ACC112 (cell line): ENCODE data around the gene LDLRAD2.
"Not testable (repeated sequence)": the region's sequence is repeated elsewhere in the genome, so short reads cannot be mapped to it uniquely, and the experiment has no call there.

ENCODE experiments used
- H2AFZ ChIP-seq: fragments of 200-600 bp; sonication (generic); one replicate; pipeline ENCODE4 v1.6.0; 2017; ENCODE audit warnings: antibody characterized with exemption, low read length; ENCODE audit not compliant: unreplicated experiment
- H3K27ac ChIP-seq: fragments of 200-600 bp; sonication (generic); 2 replicates; pipeline ENCODE4 v1.5.1; 2014; ENCODE audit warnings: low read depth, mild to moderate bottlenecking, antibody characterized with exemption, low read length, moderate library complexity
- H3K27me3 ChIP-seq: fragments of 200-600 bp; sonication (generic); 2 replicates; pipeline ENCODE4 v1.6.1; 2014; ENCODE audit warnings: mild to moderate bottlenecking, antibody characterized with exemption, low read length, moderate library complexity, mixed read lengths; ENCODE audit not compliant: insufficient read depth
- H3K36me3 ChIP-seq: fragments of 200-600 bp; sonication (generic); 2 replicates; pipeline ENCODE4 v1.6.1; 2016; ENCODE audit warnings: mild to moderate bottlenecking, antibody characterized with exemption, low read length, moderate library complexity, mixed read lengths; ENCODE audit not compliant: insufficient read depth
- H3K4me1 ChIP-seq: fragments of 200-600 bp; sonication (generic); one replicate; pipeline ENCODE4 v1.6.1; 2016; ENCODE audit warnings: low read length, mixed read lengths; ENCODE audit not compliant: insufficient read depth, unreplicated experiment, control insufficient read depth
- H3K4me3 ChIP-seq: fragments of 200-600 bp; sonication (generic); 2 replicates; pipeline ENCODE4 v1.5.1; 2014; ENCODE audit warnings: mild to moderate bottlenecking, low read depth, low read length
- H3K79me2 ChIP-seq: fragments of 200-600 bp; sonication (generic); one replicate; pipeline ENCODE4 v1.6.0; 2016; ENCODE audit warnings: low read length; ENCODE audit not compliant: control insufficient read depth, unreplicated experiment, insufficient read depth

Gene LDLRAD2

DNA sequence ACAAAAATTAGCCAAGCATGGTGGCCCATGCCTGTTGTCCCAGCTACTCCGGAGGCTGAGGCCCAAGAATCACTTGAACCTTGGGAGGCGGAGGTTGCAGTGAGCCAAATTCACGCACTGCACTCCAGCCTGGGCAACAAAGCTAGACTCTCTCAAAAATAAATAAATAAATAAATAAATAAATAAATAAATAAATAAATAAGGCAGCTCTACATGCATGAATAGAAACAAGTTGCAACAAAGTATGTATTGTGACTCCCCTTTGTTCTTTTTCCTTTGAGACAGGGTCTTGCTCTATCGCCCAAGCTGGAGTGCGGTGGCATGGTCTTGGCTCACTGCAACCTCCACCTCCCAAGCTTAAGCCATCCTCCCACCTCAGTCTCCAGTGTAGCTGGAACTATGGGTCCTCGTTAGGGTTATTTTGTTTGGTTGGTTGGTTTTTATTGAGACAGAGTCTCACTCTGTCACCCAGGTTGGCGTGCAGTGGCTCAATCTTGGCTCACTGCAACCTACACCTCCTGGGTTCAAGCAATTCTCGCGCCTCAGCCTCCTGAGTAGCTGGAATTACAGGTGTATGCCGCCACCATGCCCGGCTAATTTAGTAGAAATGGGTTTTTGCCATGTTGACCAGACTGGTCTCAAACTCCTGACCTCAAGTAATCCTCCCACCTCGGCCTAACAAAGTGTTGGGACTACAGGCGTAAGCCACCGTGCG lies 37.1 kb upstream of the LDLRAD2 start:
- Histone ChIP-seq H3K79me2 (peaks cover 78% of the 10 kb centered on the region), H3K36me3 (no peaks in the 10 kb centered on the region), H3K4me3 (no peak overlapping the region), H2AFZ (no peak overlapping the region), H3K4me1 (peaks cover 4% of the 10 kb centered on the region), H3K27me3 (no peaks in the 10 kb centered on the region), H3K27ac (no peak overlapping the region)

DNA sequence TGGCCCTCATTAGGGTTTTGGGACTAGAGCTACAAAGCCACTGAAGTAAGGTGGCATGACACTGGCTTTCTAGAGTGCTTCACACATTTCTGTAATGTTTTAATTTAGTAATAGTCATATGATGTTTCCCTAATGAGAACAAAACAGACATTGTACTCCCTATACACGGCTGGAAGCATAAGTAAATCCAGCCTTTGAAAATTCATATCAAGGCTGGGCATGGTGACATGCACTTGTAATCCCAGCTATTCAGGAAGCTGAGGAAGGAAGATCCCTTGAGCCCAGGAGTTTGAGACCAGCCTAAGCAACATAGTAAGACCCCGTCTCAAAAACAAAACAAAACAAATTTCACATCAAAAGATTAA lies 36.5 kb upstream of the LDLRAD2 start:
- Histone ChIP-seq H3K4me1 (peaks cover 9% of the 10 kb centered on the region), H3K27ac (no peak overlapping the region), H3K79me2 (peaks cover 80% of the 10 kb centered on the region), H2AFZ (no peak overlapping the region), H3K27me3 (no peaks in the 10 kb centered on the region), H3K4me3 (no peak overlapping the region), H3K36me3 (no peaks in the 10 kb centered on the region)

DNA sequence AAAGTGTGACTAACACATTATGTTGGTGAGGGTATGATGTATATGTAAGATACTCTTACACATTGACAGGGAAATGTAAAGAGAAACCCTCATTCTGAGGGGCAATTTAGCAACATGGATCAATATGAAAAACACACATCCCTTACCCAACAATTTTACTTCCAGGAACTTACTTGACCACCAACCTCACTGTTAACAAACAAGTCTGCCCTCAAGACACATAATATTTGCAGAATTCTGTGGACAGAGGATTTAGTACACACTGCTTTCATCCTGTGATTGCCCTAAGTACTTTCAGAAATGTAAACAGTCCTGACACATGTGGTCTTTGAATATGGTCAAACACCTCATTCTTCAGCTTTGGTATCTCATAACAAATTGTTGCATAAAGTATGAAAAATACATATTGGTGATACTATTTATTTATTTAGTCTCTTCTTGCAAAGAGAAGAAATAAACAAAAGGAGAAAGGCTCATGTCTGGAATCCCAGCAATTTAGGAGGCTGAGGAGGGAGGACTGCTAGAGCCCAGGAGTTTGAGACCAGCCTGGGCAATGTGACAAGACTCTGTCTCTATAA lies 36.0 kb upstream of the LDLRAD2 start:
- Histone ChIP-seq H2AFZ (no peak overlapping the region), H3K4me3 (no peak overlapping the region), H3K4me1 (peaks cover 9% of the 10 kb centered on the region), H3K79me2 (peaks cover 77% of the 10 kb centered on the region), H3K27ac (no peak overlapping the region), H3K36me3 (no peaks in the 10 kb centered on the region), H3K27me3 (no peaks in the 10 kb centered on the region)

DNA sequence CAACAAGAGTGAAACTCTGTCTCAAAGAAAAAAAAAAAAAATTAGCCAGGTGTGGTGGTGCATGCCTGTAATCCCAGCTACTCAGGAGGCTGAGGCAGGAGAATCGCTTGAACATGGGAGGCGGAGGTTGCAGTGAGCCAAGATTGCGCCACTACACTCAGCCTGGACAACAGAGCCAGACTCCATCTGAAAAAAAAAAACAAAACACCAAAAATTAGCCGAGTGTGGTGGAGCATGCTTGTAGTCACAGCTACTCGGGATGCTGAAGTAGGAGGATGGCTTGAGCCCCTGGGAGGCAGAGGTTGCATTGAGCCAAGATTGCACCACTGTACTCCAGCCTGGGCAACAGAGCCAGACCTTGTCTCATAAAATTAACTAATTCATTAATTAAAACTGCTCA lies 35.1 kb upstream of the LDLRAD2 start:
- H3K27ac ChIP-seq, H3K4me3 ChIP-seq, H3K36me3 ChIP-seq, H2AFZ ChIP-seq, H3K4me1 ChIP-seq, H3K27me3 ChIP-seq: not testable (repeated sequence)
- H3K79me2 ChIP-seq: peaks cover 80% of the 10 kb centered on the region

DNA sequence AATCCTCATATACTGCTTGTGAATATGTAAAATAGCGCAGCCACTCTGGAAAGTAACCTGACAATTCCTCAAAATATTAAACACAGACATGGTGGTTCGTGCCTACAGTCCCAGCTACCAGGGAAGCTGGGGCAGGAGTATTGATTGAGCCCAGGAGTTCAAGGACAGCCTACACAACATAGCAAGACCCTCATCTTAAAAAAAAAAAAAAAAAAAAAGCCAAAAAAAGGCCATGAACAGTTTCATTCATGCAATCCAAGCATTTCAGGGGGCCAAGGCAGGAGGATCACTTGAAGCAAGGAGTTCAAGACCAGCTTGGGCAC lies 33.7 kb upstream of the LDLRAD2 start:
- Histone ChIP-seq H3K4me3 (no peak overlapping the region), H3K4me1 (peaks cover 9% of the 10 kb centered on the region), H3K27me3 (no peaks in the 10 kb centered on the region), H3K27ac (no peak overlapping the region), H3K79me2 (peaks cover 84% of the 10 kb centered on the region), H2AFZ (no peak overlapping the region), H3K36me3 (no peaks in the 10 kb centered on the region)

DNA sequence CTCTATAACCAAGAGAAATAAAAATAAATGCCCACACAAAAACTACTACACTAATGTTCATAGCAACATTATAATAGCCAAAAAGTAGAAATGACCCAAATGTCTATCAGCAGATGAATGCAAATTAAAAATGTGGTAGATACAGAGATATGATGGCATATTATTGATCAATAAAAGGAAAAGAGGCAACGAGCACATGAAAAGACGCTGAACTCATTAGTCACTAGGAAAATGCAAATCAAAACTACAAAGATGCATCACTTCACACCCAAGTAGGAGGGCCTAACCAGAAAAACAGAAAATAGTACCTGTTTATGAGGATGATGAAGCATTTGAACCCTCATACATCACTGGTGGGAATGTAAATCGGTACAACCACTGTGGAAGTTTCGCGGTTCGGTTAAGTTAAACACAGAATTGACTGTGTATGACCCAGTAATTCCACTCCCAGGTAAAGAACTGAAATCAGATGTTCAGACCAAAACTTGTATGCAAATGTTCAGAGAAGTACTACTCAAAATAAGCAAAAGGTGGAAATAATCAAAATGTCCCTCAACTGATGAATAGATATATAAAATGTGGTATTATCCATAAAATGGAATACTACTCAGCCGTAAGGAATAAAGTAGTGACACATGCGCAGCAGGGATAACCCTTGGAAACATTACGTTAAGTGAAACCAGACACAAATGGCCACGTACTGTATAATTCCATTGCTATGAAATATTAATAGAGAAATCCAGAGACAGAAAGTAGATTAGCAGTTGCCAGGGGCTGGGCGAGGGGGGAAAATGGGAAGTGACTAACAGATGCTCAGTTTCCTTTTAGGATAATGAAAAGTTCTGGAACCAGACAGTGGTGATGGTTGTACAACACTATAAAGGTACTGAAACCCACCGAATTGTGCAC lies 32.2 kb upstream of the LDLRAD2 start:
- no peaks in the 10 kb centered on the region for H3K27me3 ChIP-seq
- H3K36me3 ChIP-seq: no peaks in the 10 kb centered on the region
- H3K4me3 ChIP-seq: peak overlapping the region; percentile 54
- H2AFZ ChIP-seq: no peak overlapping the region
- peaks cover 70% of the 10 kb centered on the region for H3K79me2 ChIP-seq
- H3K27ac ChIP-seq: no peak overlapping the region
- peaks cover 9% of the 10 kb centered on the region for H3K4me1 ChIP-seq

DNA sequence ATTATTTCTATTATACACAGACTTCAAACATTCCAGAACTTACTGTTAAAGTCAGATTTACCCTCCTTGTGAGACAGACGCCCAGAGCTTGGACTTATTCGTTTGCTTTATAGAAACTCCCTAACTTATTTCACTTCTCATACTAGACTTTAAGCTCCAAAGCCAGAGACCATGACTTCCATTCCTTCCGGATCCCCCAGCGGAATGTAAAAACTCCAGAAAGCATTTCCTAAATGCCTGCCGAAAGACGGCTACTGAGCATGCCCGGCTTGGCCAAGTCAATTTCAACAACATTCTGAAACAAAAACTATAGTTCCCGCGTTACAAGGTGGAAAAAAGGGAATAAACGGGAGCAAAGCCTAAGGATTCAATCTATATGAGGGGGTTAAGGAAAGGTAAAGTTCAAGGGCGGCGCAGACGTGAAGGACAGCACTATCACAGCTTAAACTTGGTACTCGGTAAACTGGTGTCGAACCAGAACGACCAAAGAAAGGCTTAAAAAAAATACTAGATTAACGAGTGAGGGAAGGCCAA lies 30.2 kb upstream of the LDLRAD2 start:
- Histone ChIP-seq H3K4me1 (peaks cover 9% of the 10 kb centered on the region), H3K4me3 (peak overlapping the region; percentile 97), H2AFZ (peak overlapping the region; percentile 86), H3K36me3 (no peaks in the 10 kb centered on the region), H3K27ac (peak overlapping the region; percentile 99), H3K79me2 (peaks cover 55% of the 10 kb centered on the region), H3K27me3 (no peaks in the 10 kb centered on the region)

DNA sequence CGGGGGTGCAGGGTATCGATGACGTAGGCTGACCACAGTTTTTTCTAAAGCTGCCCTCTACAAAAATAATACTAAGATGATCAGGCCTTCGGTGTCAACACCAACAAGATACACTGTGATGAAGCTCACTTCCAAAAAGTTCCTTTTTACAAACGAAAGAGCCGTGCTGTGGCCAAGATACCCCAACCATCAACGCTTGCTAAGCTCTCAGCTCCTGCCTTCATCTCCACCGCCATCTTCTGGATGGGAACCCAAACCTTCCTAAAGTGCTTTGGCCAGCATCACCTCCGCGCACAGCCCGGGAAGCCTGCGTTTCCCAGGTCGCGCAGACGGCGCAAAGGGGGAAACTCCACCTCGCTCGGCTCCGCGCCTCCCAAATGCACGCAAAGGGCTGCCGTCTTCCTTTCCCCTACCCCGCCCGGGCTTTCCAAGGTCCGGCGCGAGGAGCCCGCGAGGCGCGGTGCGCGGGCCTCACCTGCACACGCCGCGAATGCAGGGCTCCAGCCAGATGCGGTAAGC lies 29.7 kb upstream of the LDLRAD2 start:
- peak overlapping the region; percentile 97 for H3K4me3 ChIP-seq
- H3K27ac ChIP-seq: peak overlapping the region; percentile 99
- no peaks in the 10 kb centered on the region for H3K27me3 ChIP-seq
- no peaks in the 10 kb centered on the region for H3K36me3 ChIP-seq
- H2AFZ ChIP-seq: peak overlapping the region; percentile 86
- peaks cover 9% of the 10 kb centered on the region for H3K4me1 ChIP-seq
- H3K79me2 ChIP-seq: peaks cover 49% of the 10 kb centered on the region

DNA sequence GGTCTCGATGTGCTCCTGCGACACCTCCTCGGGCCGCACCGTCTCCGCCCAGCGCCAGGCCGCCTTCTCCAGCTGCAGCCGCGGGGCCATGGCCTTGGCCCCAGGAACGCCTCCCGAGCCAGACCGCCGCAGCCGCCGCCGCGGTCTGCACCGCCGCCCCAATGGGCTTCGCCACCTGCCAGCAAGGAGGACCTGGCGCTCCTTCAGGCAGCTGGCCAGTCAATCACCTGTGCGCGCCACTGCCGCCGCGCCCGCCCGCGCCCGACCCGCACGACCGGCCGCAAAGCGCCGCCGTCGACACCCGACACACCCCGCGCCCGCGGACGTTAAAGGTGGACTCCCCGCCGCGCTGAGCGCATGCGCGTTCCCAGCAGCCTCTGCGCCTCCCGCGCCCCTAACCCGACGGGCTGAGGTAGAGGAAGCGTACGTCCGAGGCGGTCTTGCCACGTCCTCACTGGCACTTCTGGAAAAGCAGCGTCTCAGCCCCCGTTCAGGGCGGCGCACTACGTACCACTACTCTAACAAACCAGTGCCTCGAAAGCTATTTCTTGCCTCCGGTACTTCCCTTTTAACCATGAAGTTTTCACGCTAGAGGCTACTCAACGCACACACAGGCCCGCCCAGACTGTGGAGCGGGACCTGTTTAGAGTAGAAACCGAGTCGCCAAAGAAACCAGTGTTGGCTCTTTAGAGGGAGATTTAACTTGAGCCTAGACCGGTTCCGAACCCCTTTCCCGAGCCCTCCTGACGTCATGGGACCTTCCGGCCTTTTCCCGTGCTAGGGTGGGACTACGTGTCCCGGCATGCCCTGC lies 29.0 kb upstream of the LDLRAD2 start, which contains the start of gene USP48:
Gene USP48 (minus strand): TSS at position 282 of the 811 bp plus-strand sequence. CDS start 192 bp downstream, at position 90.
- Histone ChIP-seq H3K36me3 (no peaks in the 10 kb centered on the region), H2AFZ (peak within 1 kb of the TSS; percentile 86), H3K4me1 (peaks cover 9% of the 10 kb centered on the region), H3K4me3 (peak within 1 kb of the TSS; percentile 97), H3K79me2 (peaks cover 44% of the 10 kb centered on the region), H3K27ac (peak within 1 kb of the TSS; percentile 99), H3K27me3 (no peaks in the 10 kb centered on the region)
